Neural progenitor cell (in vitro differentiated cells): ENCODE data around the gene PPFIBP1. TPM values are rescaled to one million over a fixed set of nuclear protein-coding genes. Genes with fewer than 3 reads are reported as not detected.

Source experiments
- DNase-seq: peaks from one replicate; pipeline ENCODE4 v3.0.0-alpha.2; 2016; ENCODE audit warnings: low spot score
- H2AFZ ChIP-seq: fragments of 200-600 bp; sonication (generic); replicated peaks from 2 replicates; pipeline ENCODE4 v1.6.1; 2016; ENCODE audit warnings: antibody characterized with exemption
- H3F3A ChIP-seq: fragments of 200-600 bp; sonication (generic); 2 replicates; pipeline ENCODE4 v1.6.1; 2016; ENCODE audit warnings: antibody characterized with exemption, low read depth
- H3K27ac ChIP-seq: fragments of 200-600 bp; sonication (generic); 2 replicates; pipeline ENCODE4 v1.5.1; 2016; ENCODE audit warnings: mild to moderate bottlenecking
- H3K27me3 ChIP-seq: fragments of 200-600 bp; sonication (generic); 2 replicates; pipeline ENCODE4 v1.6.1; 2016; ENCODE audit warnings: mild to moderate bottlenecking, moderate library complexity
- H3K36me3 ChIP-seq: fragments of 200-600 bp; sonication (generic); 2 replicates; pipeline ENCODE4 v1.5.1; 2016
- H3K4me1 ChIP-seq: fragments of 200-600 bp; sonication (generic); 2 replicates; pipeline ENCODE4 v1.6.1; 2016; ENCODE audit warnings: mixed run types
- H3K4me2 ChIP-seq: fragments of 200-600 bp; sonication (generic); 2 replicates; pipeline ENCODE4 v1.6.1; 2016
- H3K4me3 ChIP-seq: fragments of 200-600 bp; sonication (generic); 2 replicates; pipeline ENCODE4 v1.5.1; 2016
- H3K79me2 ChIP-seq: fragments of 200-600 bp; sonication (generic); 2 replicates; pipeline ENCODE4 v1.6.1; 2016; ENCODE audit warnings: low read depth
- H3K9ac ChIP-seq: fragments of 200-600 bp; sonication (generic); 2 replicates; pipeline ENCODE4 v1.6.1; 2016
- H3K9me3 ChIP-seq: fragments of 200-600 bp; sonication (generic); 2 replicates; pipeline ENCODE4 v1.5.1; 2016; ENCODE audit warnings: low read depth
- H4K20me1 ChIP-seq: fragments of 200-600 bp; sonication (generic); 2 replicates; pipeline ENCODE4 v1.6.1; 2016; ENCODE audit warnings: low read depth
- H3K27ac Mint-ChIP-seq: 3 replicates; pipeline ENCODE4 v1.8.0; 2021; ENCODE audit warnings: mixed read lengths
- H3K27me3 Mint-ChIP-seq: 2 replicates; pipeline ENCODE4 v1.8.0; 2022; ENCODE audit warnings: low read depth, mild to moderate bottlenecking, inconsistent platforms, moderate library complexity, mixed read lengths; ENCODE audit not compliant: insufficient read depth
- H3K36me3 Mint-ChIP-seq: 3 replicates; pipeline ENCODE4 v1.8.0; 2021; ENCODE audit warnings: mixed read lengths
- H3K4me1 Mint-ChIP-seq: 3 replicates; pipeline ENCODE4 v1.8.0; 2021; ENCODE audit warnings: mixed read lengths
- H3K4me3 Mint-ChIP-seq: 3 replicates; pipeline ENCODE4 v1.8.0; 2021; ENCODE audit warnings: mild to moderate bottlenecking, moderate library complexity, mixed read lengths
- H3K9me3 Mint-ChIP-seq: 3 replicates; pipeline ENCODE4 v1.8.0; 2020; ENCODE audit warnings: mixed read lengths
- CTCF ChIP-seq: fragments of 200-600 bp; sonication (generic); IDR thresholded peaks from 2 replicates; pipeline ENCODE4 v1.5.1; 2017; ENCODE audit warnings: antibody characterized with exemption, mild to moderate bottlenecking
- EZH2 ChIP-seq: fragments of 200-600 bp; sonication (generic); IDR thresholded peaks from 2 replicates; pipeline ENCODE4 v1.6.1; 2017; ENCODE audit warnings: antibody characterized with exemption, mild to moderate bottlenecking, moderate library complexity
- EZH2phosphoT487 ChIP-seq: fragments of 200-600 bp; sonication (generic); IDR thresholded peaks from 2 replicates; pipeline ENCODE4 v1.6.1; 2017; ENCODE audit warnings: antibody characterized with exemption
- total RNA-seq: library from RNA; depleted of rRNA; stranded (reverse); fragments of >200 nt; gene quantifications from 2 replicates; pipeline ENCODE4 v1.2.3, GENCODE V29; 2015; ENCODE audit warnings: low replicate concordance

The PPFIBP1 gene
- total RNA-seq, 1 donor from 2014 or later = 61.7 TPM

- H3K4me2 ChIP-seq = peak overlapping the region; percentile 75
- peak overlapping the region; percentile 75 for H2AFZ ChIP-seq
- peak overlapping the region; percentile 92 for H3K27ac ChIP-seq
- peaks cover 5% of the 10 kb centered on the region for H4K20me1 ChIP-seq
- H3K9me3 Mint-ChIP-seq = no peaks in the 10 kb centered on the region
- no peak overlapping the region for H3K9ac ChIP-seq
- H3K4me3 Mint-ChIP-seq = peak overlapping the region; percentile 87
- DNase-seq = peak; percentile 26
- no peaks in the 10 kb centered on the region for H3K27me3 ChIP-seq
- peaks cover 35% of the 10 kb centered on the region for H3K79me2 ChIP-seq
- no peaks in the 10 kb centered on the region for H3K36me3 ChIP-seq
- peak overlapping the region; percentile 88 for H3K27ac Mint-ChIP-seq
- peaks cover 6% of the 10 kb centered on the region for H3K27me3 Mint-ChIP-seq
- peaks cover 16% of the 10 kb centered on the region for H3K4me1 Mint-ChIP-seq
- TF ChIP-seq EZH2 = no peak
- no peak for TF ChIP-seq EZH2phosphoT487
- TF ChIP-seq CTCF = no peak
- H3K9me3 ChIP-seq = no peaks in the 10 kb centered on the region
- H3K4me1 ChIP-seq = peaks cover 28% of the 10 kb centered on the region
- no peaks in the 10 kb centered on the region for H3K36me3 Mint-ChIP-seq
- H3F3A ChIP-seq = peaks cover 23% of the 10 kb centered on the region
- peak overlapping the region; percentile 85 for H3K4me3 ChIP-seq
Measured at GRCh38 chr12:27523305-27523641, 733 bp upstream of the PPFIBP1 start.

DNA sequence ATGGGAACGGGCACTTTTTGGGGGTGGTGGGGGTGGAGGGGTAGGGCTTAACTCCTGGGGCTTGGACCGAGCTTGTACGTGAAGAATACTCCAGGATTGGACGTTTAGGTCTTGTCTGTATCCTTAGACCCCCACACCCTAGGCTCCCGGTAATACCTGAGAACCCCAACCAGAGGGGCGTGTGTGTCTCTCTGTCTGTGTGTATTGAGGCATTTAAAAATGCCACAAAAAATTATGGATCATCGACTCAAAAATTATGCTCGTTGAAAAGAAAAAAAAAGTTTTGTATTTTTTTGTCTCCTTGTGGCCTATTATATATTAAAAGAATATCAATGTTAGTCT, 459 bp downstream of the PPFIBP1 start:
- H4K20me1 ChIP-seq = peaks cover 5% of the 10 kb centered on the region
- no peak for DNase-seq
- peak overlapping the region; percentile 96 for H3K4me2 ChIP-seq
- H3K79me2 ChIP-seq = peaks cover 47% of the 10 kb centered on the region
- Mint-ChIP-seq H3K27ac (no peak overlapping the region), H3K4me1 (peaks cover 16% of the 10 kb centered on the region), H3K27me3 (peaks cover 6% of the 10 kb centered on the region), H3K9me3 (no peaks in the 10 kb centered on the region), H3K36me3 (no peaks in the 10 kb centered on the region), H3K4me3 (peak overlapping the region; percentile 87)
- H3K9me3 ChIP-seq = no peaks in the 10 kb centered on the region
- H3K4me1 ChIP-seq = peaks cover 28% of the 10 kb centered on the region
- no peaks in the 10 kb centered on the region for H3K27me3 ChIP-seq
- peak overlapping the region; percentile 77 for H3K27ac ChIP-seq
- no peaks in the 10 kb centered on the region for H3K36me3 ChIP-seq
- H3K9ac ChIP-seq = peak overlapping the region; percentile 54
- TF ChIP-seq EZH2 (no peak), EZH2phosphoT487 (no peak), CTCF (no peak)
- peak overlapping the region; percentile 85 for H3K4me3 ChIP-seq
- peaks cover 23% of the 10 kb centered on the region for H3F3A ChIP-seq
- H2AFZ ChIP-seq = peak overlapping the region; percentile 72

DNA sequence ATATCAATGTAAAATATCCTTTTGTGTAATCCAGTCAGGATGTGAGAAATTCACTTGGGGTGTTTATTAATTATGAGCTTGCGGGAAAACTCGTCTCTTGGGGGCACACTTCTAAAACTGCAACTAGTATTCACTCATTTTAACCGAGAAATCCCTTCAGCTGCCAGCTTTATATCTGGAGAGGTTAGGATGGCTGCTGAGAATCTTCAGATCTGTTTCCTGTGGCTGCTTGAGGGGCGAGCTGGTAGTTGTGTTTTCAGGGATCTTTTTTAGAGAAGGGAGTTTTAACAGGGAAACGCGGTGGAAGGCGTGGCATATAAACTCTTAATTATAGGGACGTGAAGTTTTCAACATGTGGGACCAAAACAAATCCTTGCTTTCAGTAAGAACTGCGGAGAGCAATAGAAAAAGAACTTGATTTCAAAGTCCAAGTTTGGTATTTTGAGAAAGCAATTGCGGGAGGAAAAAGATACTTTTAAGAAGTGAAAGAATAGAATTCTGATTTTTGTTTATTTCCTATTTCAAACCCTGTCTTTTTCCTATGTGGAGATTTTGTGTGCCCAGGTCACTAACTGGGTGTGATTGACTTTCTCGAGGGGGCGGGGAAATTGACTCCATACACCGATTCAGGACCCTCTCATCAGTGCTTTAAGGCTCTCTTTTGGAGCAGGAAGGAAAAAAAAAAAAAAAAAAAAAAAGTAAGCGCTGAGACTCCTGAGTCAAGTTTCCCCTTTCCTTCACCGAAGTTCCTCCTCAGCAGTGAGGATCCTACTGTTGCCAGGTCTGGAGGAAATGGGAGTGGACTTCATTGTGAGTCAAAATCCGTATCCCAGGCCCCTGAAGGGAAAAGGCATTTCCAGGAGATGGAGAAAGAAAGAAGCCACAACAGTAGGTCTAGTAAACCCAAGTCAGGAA, 1.1 kb downstream of the PPFIBP1 start:
- peak; percentile 38 for DNase-seq
- Mint-ChIP-seq H3K27ac (peak overlapping the region; percentile 2), H3K36me3 (no peaks in the 10 kb centered on the region), H3K4me3 (peak overlapping the region; percentile 87), H3K9me3 (no peaks in the 10 kb centered on the region), H3K27me3 (peaks cover 6% of the 10 kb centered on the region), H3K4me1 (peaks cover 18% of the 10 kb centered on the region)
- H3K9me3 ChIP-seq = no peaks in the 10 kb centered on the region
- peaks cover 28% of the 10 kb centered on the region for H3K4me1 ChIP-seq
- peaks cover 54% of the 10 kb centered on the region for H3K79me2 ChIP-seq
- H4K20me1 ChIP-seq = peaks cover 5% of the 10 kb centered on the region
- no peaks in the 10 kb centered on the region for H3K27me3 ChIP-seq
- H3K4me2 ChIP-seq = peak overlapping the region; percentile 96
- no peak overlapping the region for H3K27ac ChIP-seq
- peaks cover 23% of the 10 kb centered on the region for H3F3A ChIP-seq
- H2AFZ ChIP-seq = no peak overlapping the region
- no peaks in the 10 kb centered on the region for H3K36me3 ChIP-seq
- H3K4me3 ChIP-seq = peak overlapping the region; percentile 85
- peak overlapping the region; percentile 54 for H3K9ac ChIP-seq
- TF ChIP-seq EZH2phosphoT487 = no peak
- TF ChIP-seq EZH2 = no peak
- no peak for TF ChIP-seq CTCF
